OCI-LY3 (cell line): ENCODE results near the gene FAM13A.

Experiments
- CTCF ChIP-seq: fragments of 200-600, 300-600 bp; sonication (generic); IDR thresholded peaks from 2 replicates; pipeline ENCODE4 v1.5.1; 2014; ENCODE audit warnings: antibody characterized with exemption, low read length, low read depth
- EZH2phosphoT487 ChIP-seq: fragments of 200-600 bp; shearing (Covaris generic); IDR thresholded peaks from 2 replicates; pipeline ENCODE4 v1.6.1; 2018; ENCODE audit warnings: antibody characterized with exemption, mixed run types, low read depth

DNA sequence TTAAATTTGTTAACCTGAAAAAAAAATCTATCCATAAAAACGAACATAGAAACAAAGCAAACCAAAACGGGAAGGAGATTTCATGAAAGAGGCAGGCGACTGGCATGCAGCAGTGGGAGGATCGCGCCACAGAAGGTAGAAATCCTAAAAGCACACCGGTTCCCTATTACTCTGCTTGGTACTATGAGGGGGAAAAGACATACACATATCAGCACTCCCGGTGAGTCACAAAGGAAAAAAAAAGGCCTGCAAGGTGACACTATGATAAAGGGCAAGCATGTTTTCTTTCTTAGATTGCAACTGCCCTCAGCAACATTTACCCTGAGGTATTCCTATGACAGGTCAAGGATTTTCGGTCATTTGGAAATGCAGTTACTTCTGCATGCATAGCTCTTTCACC is 298.7 kb downstream of the FAM13A start:
- TF ChIP-seq CTCF = no peak
- no peak for TF ChIP-seq EZH2phosphoT487
